Stimulated activated CD8-positive, alpha-beta memory T cell treated with anti-CD3 and anti-CD28 coated beads, Interleukin-15, amount 100 ng/mL, for 4 hours (primary cell): ENCODE measurements around the gene SIL1.
"Not testable (repeated sequence)": the region's sequence is repeated elsewhere in the genome, so short reads cannot be mapped to it uniquely, and the experiment has no call there.

ENCODE experiments used
- DNase-seq, 2 donors: peaks; one replicate each; pipeline ENCODE4 v3.0.0-alpha.2; 2020; ENCODE audit warnings: low read depth in 2 of 2

The SIL1 gene

DNA sequence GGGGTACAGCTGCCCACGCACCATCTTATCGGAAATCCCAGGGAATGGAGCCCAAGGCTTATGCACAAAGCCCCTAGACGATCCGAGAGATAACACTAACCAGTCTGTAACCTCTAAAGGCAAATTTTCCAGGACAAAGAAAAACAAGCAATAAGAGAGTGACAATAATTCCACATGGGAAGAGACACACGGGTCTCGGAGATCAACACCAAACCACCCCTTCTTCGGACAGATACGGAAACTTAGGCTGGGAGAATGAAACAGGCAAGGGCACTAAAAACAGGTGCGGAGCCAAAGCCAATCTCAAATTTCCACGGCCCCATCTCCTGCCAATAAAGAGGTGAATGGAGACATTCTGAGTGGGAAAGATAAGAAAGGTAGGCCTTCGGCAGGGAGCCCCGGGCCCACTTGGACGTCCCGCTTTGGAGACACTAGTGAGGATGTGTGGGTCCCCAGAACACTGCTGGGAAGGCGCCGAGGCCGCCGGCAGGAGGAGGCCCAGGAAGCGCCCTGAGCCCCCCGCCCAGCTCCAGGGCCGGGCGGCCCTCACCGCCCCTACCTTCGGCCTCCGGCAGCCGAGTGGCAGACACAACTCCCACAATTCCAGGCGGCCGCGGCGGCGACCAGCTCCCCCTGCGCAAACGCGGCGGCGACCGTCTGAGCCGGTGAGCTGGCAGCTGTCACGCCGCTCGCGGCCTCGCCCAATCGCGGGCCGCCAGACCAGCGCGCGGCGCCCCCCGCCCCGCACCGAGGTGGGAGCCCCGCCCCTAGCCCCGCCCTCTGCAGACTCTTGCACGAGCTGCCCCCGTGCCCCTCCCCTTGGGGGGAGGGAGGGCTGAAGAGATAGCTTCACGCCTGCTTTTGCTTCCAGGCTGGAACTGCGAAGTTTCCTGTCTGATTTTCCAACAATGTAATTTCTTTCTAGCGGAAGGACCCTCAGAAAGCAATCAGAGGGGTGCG, at the start of gene SIL1:
TSS of gene SIL1 (minus strand) at position 659 of the 960 bp plus-strand sequence. CDS start 70,525 bp downstream, outside the sequence.
- peak; percentile 91 to 95 for DNase-seq

DNA sequence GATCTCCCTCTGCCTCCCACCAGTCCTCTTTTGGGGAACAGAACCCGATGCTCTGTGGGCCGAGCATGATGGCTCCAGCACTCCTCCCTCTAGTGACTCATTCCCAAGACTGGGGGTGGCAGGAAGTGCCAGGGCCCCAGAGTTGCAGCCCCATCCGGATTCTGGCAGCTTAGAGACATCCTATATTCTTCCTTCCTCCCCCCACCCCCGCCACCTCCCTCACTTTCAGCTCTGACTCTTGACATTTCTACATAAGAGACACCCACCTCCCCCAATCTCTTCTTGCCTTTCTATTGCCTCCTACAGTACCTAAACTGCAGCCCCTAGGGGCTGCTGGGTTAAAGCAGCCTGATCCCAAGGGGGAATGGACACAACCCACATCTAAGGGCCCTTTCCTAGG, 48.2 kb upstream of the SIL1 start:
- DNase-seq = peak; percentile 17 to 27

DNA sequence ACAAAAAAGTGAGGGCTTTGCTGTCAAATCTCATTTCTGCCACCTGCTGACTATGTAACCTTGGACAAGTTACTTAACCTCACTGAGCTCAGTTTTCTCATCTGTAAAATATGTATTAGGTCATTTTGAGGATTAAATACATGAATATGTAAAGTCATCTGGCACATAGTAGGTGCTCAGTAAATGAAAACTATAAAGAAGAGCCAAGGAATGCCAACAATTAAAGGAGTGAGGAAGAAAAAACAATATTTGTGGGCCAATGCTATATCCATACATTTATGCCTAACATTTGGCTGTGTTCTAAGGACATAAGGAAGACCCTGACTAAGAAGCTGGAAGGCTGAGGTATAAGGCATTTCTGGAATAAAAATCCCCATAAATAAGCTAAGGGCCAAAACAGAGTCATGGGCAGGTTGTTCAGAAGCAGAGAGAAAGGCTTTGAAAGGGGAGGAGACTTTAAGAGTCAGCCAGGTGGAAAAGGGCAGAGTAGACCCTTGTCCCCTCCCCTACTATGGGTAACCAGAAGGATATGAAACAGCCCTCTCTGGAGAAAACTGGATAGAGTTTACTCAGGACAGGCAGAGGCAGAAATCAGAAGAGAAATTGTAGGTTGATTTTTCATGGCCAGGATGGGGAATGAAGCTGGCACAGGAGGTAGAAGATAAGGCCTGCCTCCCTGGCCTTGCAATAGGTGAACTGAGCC, 47.6 kb upstream of the SIL1 start:
- no peak for DNase-seq

DNA sequence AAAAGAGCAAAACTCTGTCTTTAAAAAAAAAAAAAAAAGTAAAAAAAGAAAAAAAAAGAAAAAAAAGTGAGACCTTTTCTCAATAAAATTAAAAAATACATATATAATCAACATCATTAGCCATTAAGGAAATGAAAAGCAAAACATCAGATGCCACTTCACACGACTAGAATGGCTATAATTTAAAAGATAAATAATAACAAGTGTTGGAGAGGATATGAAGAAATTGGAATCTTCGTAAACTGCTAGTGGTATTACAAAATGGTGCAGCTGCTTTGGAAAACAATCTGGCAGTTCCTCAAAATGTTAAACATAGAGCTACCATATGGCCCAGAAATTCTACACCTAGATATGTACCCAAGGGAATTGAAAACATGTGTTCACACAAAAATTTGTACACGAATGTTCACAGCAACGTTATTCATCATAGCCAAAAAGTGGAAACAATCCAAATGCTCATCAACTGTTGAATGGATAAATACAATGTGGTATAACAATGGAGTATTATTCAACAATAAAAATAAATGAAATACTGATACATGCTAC, 45.3 kb upstream of the SIL1 start:
- DNase-seq = no peak

DNA sequence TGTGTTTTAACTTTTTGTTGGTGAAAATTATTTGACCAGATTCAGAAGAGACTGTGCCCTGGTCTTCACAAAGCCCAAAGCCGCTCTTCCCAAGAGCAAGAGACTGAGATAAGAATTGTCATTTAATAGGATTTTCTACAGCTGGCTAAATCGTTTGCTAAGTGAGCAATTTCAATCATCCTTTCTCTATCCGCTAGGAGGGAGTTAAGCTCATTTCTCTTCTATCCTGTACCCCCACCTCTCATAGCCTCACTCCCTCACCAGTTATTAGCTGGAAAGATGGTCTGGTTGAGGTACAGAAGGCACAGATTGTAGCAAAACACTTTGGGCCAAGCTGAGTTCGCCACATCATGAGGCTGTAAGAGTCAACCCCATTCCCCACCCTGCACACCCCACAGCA, 43.0 kb upstream of the SIL1 start:
- no peak for DNase-seq

DNA sequence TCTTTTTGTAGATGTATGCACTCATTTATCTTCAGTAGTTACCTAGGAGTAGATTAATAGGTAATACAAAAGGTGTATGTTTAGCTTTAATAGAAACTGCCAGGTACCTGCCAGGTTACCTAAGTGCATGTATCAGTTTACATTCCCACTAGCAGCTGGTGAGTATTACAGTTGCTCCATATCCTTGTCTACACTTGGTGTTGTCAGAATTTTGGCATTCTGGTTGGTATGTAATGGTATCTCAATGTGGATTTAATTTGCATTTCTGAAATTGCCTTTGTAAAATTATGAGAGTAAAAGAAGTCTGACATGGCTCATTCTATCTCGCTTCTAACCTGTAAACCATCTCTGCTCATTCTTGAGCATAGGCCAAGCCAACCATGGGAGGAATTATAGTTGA, 38.3 kb upstream of the SIL1 start:
- no peak for DNase-seq

DNA sequence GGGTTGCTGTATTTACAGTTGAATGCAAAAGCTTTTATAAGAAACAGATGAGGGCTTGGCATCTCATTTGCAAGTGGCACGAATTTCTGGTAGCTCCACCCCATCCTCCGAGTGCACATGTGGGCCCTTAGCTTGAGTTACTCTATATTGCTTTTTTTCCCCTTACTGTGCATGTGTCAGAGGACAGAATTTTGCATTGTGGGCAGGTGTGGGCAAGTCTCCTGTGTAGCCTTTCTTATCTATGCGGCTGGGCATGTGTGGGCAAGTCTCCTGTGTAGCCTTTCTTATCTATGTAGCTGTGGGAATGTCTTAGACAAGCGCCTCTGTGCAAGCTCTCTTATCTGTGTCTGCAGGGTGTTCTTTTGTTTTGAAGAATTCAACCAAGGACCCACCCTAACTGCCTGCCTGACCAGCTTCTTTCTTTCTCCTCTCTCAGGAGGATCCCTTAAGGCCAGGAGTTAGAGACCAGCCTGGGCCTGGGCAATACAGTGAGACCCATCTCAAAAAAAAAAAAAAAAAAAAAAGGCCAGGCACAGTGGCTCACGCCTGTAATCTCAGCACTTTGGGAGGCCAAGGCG, 34.1 kb upstream of the SIL1 start:
- no peak for DNase-seq

DNA sequence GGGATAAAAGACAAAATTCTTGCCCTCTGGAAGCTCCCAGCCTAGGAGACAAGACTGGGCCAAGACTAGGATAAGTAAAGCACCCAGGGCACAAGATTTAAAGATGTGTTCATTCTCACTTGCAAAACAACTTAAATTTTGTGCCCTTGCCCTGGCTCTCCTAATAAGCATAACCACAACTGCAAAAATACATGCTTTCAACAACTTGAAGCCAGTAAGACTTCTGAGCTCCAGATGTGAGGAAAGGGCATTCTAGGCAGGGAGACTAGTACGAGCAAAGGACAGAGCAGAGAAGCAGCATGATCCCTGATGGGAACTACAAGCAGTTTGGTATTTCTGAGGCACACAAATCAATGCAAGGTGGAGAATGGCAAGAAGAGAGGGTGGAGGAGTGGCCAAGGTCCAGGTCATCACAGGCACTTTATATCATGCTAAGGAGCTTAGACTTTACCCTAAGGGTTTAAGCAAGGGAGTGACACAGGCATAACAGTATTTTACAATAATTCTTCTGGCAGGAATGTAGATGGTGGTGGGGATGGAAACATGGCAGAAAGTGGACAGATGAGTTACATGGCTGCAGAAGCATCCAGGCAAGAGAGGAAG, 30.1 kb upstream of the SIL1 start:
- no peak for DNase-seq

DNA sequence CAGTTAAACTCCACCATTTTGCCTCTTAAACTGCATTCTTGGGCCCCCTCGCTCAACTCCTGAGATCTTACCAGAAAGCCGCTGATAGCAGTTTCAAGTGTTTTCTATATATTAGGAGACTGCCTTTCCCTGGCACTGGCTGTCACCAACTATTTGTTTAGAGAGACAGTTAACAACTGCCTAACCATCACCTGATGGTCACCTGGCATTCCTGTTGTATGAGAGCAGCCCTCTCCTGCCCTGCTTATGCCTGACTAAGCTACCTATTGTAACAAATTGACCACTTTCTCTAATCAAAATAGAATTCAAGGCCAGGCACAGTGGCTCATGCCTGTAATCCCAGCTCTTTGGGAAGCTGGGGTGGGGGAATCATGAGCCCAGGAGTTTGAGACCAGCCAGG, 28.0 kb upstream of the SIL1 start:
- DNase-seq = no peak

DNA sequence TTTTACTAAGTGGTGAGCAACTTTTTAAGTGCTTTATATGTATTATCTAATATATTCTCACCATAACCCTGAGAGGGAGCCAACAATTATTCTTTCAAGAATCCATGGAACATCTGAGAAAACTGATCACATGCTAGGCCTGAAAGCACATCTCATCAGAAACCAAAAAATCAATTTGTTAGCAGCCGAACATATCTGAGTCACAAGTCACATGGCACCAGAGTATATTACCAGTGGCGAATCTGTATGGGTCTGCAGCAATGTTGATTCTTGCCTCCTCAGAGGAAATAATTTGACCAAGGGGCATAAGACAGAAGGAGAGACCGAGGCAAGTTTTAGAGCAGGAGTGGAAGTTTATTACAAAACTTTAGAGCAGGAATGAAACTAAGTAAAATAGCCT, 25.3 kb upstream of the SIL1 start:
- DNase-seq = no peak

DNA sequence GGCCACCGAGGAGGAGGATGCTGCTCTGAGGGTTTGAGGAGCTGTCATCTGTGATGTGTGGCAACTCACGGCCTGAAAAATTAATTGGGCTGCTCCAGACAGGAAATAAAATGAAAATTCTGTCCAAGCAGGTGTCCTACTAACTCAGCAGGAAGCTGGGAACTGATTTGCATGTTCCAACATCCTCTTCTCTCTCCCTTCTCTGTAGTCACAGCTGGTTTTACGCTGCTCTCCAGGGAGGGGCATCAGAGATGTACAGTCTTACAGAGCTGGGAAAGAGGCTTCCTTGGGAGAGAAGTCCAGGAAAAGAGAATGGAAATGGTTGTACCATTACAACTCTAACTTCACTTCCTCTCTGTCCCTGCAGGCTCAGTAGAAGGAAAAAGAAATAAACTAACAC, 24.2 kb upstream of the SIL1 start:
- DNase-seq = no peak

DNA sequence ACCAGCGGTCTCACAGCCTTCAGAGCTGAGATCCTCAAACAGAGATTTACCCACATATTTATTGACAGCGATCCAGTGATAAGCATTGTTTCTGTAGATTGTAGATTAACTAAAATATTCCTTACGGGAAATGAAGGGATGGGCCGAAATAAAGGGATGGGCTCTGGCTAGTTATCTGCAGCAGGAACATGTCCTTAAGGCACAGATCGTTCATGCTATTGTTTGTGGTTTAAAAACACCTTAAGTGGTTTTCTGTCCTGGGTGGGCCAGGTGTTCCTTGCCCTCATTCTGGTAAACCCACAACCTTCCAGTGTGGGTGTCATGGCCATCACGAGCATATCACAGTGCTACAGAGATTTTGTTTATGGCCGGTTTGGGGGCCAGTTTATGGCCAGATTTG, 19.9 kb upstream of the SIL1 start:
- not testable (repeated sequence) for DNase-seq

DNA sequence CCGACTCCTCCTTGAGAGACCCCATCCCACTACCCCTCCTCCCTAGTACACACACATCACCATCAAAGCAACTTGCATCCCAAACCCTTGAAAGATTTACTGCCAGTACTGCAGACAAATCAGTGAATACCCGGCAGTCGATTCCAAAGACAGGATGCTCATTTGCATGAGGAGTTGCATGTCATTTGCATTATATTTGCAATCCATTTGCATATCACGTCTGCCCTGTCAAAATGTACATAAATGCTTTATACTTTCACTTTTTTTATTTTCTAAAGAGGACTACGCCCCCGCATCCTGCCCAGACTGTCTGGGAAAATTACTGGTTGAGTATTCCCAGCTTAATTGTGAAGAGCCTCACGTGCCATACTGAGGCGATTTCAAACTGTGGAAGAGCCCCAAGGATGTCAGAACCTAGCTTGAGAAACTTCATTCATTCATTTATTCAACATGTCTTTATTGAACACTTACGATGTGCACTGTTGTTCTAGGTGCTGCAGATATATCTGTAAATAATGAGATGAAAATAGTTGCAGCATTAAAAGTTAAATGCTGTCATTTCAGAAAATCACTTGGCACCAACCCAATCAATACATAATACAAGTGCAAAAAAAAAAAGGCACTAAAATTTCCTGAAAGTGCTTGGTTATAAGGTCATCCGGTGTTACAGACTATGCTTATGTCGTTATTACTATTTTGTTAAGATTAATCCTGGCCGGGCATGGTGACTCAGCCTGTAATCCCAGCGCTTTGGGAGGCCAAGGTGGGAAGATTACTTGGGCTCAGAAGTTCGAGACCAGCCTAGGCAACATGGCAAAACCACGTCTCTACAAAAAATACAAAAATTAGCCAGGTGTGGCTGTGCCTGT, 17.2 kb upstream of the SIL1 start:
- no peak for DNase-seq

DNA sequence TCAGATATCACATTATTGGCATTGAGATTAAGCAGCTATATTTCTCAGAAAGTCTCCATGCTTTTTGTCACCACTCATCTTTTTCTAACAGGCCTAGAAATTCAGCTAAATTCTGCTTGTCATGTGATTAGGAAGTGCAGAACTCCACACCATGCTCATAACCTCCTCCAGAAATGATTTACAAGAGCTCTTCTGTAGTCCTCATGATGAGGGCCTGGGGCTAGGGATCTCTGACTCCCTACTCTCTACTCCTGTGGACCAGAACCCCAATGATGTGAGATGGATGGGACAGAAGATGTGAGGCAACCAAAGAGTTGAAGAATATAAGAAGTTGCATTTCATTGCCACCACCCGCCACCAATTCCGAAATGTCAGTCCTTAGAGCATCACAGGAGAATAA, 16.5 kb upstream of the SIL1 start:
- no peak for DNase-seq

DNA sequence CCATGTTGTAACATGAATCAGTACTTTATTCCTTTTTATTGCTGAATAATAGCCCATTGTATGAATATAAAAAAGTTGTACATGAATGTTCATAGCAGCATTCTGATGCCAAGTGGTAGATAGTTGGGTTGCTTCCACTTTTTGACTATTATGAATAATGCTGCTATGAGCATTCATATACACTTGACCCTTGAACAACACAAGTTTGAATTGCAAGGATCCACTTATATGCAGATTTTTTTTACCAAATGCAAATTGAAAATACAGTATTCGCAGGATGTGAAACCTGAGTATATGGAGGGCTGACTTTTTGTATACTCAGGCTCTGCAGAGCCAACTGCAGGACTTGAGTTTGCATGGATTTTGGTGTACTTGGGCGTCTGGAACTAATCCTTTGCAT, 14.7 kb upstream of the SIL1 start:
- no peak for DNase-seq

DNA sequence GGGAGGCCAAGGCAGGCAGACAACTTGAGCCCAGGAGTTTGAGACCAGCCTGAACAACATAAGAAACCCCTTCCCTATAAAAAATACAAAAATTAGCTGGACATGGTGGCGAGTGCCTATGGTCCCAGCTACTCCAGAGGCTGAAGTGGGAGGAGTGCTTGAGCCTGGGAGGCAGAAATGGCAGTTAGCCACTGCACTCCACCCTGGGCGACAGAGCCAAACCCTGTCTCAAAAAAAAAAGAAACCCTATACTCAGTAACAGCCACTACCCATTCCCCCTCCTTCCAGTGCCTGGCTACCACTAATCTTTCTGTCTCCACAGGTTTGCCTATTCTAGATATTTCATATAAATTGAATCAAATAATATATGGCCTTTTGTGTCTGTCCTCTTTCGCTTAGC, 14.3 kb upstream of the SIL1 start:
- no peak for DNase-seq

DNA sequence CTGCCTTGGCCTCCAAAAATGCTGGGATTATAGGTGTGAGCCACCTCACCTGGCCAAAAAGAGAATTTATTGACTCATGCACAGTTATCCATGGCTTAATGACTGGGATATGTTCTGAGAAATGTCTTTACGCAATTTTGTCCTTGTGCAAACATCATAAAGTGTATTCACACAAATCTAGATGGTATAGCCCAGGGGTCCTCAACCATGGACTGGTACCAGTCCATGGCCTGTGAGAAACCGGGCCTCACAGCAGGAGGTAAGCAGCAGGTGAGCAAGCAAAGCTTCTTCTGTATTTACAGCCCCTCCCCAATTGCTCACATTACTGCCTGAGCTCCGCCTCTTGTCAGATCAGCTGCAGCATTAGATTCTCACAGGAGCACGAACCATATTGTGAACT, 12.4 kb upstream of the SIL1 start:
- no peak for DNase-seq

DNA sequence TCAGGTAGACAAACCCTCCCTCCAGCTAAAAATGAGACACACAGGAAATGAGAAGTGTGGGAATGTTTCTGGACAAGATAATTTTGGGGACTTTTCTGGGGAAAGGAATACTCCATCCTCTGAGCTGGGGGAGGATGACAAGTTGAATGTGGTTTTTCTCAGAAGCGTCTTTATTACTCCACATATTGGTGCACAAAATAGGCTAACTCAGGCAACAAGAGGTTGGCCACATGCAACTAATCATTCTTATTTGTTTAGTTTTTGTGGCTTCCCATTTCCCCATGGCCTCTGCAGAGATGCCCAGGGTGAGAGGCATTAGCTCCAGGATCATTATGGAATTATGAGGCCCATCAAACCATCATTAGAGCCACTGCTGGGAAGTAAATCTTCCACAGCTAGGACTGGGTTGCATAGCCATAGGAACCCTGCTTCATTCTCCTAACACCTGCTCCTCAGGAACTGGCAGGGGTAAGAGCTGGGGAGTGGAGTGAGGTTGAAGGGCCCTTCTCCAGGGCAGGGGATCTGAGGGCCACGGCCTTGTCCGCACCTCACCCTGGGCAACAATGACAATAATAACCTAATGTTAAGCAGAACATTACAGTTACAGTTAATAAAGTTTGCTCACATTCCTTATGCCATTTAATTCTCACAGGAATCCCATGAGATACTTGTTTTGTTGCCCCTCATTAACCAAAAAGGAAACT, 9.3 kb upstream of the SIL1 start:
- DNase-seq = no peak

DNA sequence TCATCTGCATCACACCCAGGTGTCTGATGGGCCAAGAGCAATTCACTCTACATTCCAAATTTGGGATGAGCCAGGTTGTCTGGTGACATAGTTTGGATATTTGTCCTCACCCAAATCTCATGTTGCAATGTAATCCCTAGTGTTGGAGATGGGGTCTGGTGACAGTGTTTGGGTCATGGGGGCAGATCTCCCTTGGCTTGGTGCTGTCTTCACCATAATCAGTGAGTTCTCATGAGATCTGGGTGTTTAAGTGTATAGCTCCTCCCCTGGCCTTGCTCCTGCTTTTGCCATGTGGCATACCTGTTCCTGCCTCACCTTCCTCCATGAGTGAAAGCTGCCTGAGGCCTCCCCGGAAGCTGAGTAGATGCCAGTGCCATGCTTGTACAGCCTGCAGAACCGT, 7.4 kb upstream of the SIL1 start:
- no peak for DNase-seq

DNA sequence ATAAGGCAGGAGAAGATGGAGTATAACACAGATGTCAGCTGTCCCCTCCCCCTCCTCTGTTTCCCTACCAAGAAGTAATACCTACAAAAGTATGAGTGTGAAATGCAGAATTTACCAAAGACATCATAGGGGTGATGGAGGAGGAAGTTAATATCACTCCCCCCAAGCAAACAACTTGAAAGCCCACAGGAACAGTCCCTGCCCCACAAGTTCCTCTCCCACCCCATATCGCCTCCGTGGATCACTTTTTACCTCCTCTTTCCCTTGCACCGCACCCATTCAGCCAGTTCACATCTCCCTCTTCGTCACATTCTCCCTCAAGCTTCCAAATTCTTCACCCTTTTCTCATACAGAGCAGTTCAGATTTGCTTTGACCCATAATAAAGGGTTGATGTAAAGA, 7.0 kb upstream of the SIL1 start:
- no peak for DNase-seq
